K562 (cell line): Measurements from ENCODE around the gene NOD1. TPM values are rescaled to one million over a fixed set of nuclear protein-coding genes. Genes with fewer than 3 reads are reported as not detected.
A peak's percentile ranks its signal among the peaks of the same experiment; 100 is the strongest.

Experiments used
- ATAC-seq: fragments of 200-7000 bp; cut with Tn5 transposase; 3 replicates; pipeline ENCODE4 v1.9.1; 2020; ENCODE audit warnings: moderate library complexity
- BruUV-seq: library from RNA; stranded (reverse); fragments of 400-500 nt; replicated peaks from 2 replicates; lab custom pipeline; 2021; lab: Mats Ljungman, UMichigan
- CTCF ChIA-PET: fragments of 300-600 bp; formaldehyde crosslinking; extraction: SDS; loops from one replicate; lab custom pipeline; 2021; ENCODE audit warnings: low intra/inter-chr PET ratio; lab: Yijun Ruan, JAX
- POLR2A ChIA-PET: fragments of 300-600, 350-650 bp; sonication (Branson Sonifier 250); formaldehyde crosslinking; extraction: SDS; loops from one replicate; lab custom pipeline; 2021; ENCODE audit warnings: antibody characterized with exemption, inconsistent platforms; lab: Yijun Ruan, JAX
- DNase-seq, 4 experiments: peaks; one replicate each; pipeline versions ENCODE4 v3.0.0 to v3.0.0-alpha.2; 2011 to 2018; ENCODE audit warnings: low spot score in 3 of 4, mixed read lengths in 3 of 4; ENCODE audit errors: extremely low read depth in 1 of 4
- FAIRE-seq: peaks from 2 replicates; lab custom pipeline; 2011; peaks lifted over from hg19 to GRCh38; lab: Jason Lieb, UNC
- H2AFZ ChIP-seq: 2 replicates; pipeline ENCODE4 v1.6.0; 2011; ENCODE audit warnings: low read depth, low read length, control low read depth, inconsistent platforms
- H3K27ac ChIP-seq: fragments of 200-600 bp; 3 replicates; pipeline ENCODE4 v1.8.0; 2011; ENCODE audit warnings: low read depth, mild to moderate bottlenecking, control low read depth, inconsistent platforms, low read length, moderate library complexity, mixed read lengths; ENCODE audit errors: extremely low read depth
- H3K27me3 ChIP-seq, 2 experiments: fragments of 300-600 bp in 1 of 2; 2 replicates in 1 of 2; 3 replicates in 1 of 2; pipeline versions ENCODE4 v1.6.0 to v1.8.0; 2011; ENCODE audit warnings: inconsistent platforms in 2 of 2, low read length in 2 of 2, mild to moderate bottlenecking in 1 of 2, mixed read lengths in 1 of 2, moderate library complexity in 1 of 2; ENCODE audit not compliant: control insufficient read depth in 2 of 2, insufficient read depth in 2 of 2
- H3K36me3 ChIP-seq: fragments of 300-600 bp; 3 replicates; pipeline ENCODE4 v1.8.0; 2011; ENCODE audit warnings: mild to moderate bottlenecking, low read length, inconsistent platforms; ENCODE audit not compliant: control insufficient read depth, insufficient read depth
- H3K4me1 ChIP-seq, 2 experiments: fragments of 200-600 bp in 1 of 2; replicated peaks in 1 of 2; 2 replicates in 1 of 2; 3 replicates in 1 of 2; pipeline versions ENCODE4 v1.5.1 to v1.8.0; 2011; ENCODE audit warnings: inconsistent platforms in 2 of 2, low read length in 2 of 2, mild to moderate bottlenecking in 1 of 2, mixed read lengths in 1 of 2, moderate library complexity in 1 of 2; ENCODE audit not compliant: control insufficient read depth in 2 of 2, insufficient read depth in 2 of 2
- H3K4me2 ChIP-seq: 2 replicates; pipeline ENCODE4 v1.6.1; 2011; ENCODE audit warnings: low read length, control low read depth, inconsistent platforms, mixed read lengths; ENCODE audit not compliant: insufficient read depth
- H3K4me3 ChIP-seq: fragments of 200-600 bp; sonication (generic), shearing (Covaris generic); 2 replicates; pipeline ENCODE4 v1.5.1; 2016; ENCODE audit warnings: control low read depth, inconsistent platforms
- H3K79me2 ChIP-seq: fragments of 200-600 bp; 3 replicates; pipeline ENCODE4 v1.8.0; 2011; ENCODE audit warnings: low read length, inconsistent platforms; ENCODE audit not compliant: control insufficient read depth, insufficient read depth
- H3K9ac ChIP-seq, 2 experiments: 2 replicates each; pipeline versions ENCODE4 v1.6.0 to v1.6.1; 2011; ENCODE audit warnings: low read depth in 2 of 2, low read length in 2 of 2, control low read depth in 1 of 2, inconsistent platforms in 1 of 2, mild to moderate bottlenecking in 1 of 2, mixed read lengths in 1 of 2; ENCODE audit not compliant: insufficient read depth in 1 of 2
- H3K9me1 ChIP-seq: one replicate; pipeline ENCODE4 v1.6.0; 2011; ENCODE audit warnings: inconsistent platforms, mild to moderate bottlenecking, low read length, moderate library complexity; ENCODE audit not compliant: control insufficient read depth, insufficient read depth
- H3K9me3 ChIP-seq: replicated peaks from 2 replicates; pipeline ENCODE4 v1.5.1; 2011; ENCODE audit warnings: low read depth, low read length, inconsistent platforms; ENCODE audit not compliant: control insufficient read depth, insufficient read depth
- H4K20me1 ChIP-seq: replicated peaks from 2 replicates; pipeline ENCODE4 v1.6.1; 2011; ENCODE audit warnings: low read length, inconsistent platforms, mixed read lengths; ENCODE audit not compliant: control insufficient read depth, insufficient read depth
- CBX1 ChIP-seq: sonication (generic); IDR thresholded peaks from 2 replicates; pipeline ENCODE4 v1.6.1; 2016; ENCODE audit warnings: antibody characterized with exemption, low read depth, mild to moderate bottlenecking
- CEBPG ChIP-seq, 3 experiments: fragments of 200-800 bp in 1 of 3; sonication (Bioruptor generic) in 1 of 3; sonication (generic) in 1 of 3; formaldehyde crosslinking in 1 of 3; IDR thresholded peaks in 2 of 3; conservative IDR thresholded peaks in 1 of 3; 2 replicates each; pipeline versions ENCODE4 v1.6.1 to v1.8.0; 2016 to 2022; ENCODE audit warnings: missing compliant biosample characterization in 2 of 3, missing genetic modification characterization in 2 of 3, mild to moderate bottlenecking in 1 of 3, missing genetic modification reagents in 1 of 3
- CXXC5 ChIP-seq: fragments of 250-450 bp; sonication (Bioruptor Pico); IDR thresholded peaks from 2 replicates; pipeline ENCODE4 v1.8.0; 2022; ENCODE audit warnings: inconsistent platforms, mild to moderate bottlenecking, moderate library complexity
- HNRNPUL1 ChIP-seq: fragments of 200-400 bp; formaldehyde crosslinking; IDR thresholded peaks from 2 replicates; pipeline ENCODE4 v1.6.1; 2017; ENCODE audit warnings: low read length
- PCBP2 ChIP-seq: fragments of 200-400 bp; formaldehyde crosslinking; IDR thresholded peaks from 2 replicates; pipeline ENCODE4 v1.6.1; 2018; ENCODE audit warnings: low read length, low read depth, mild to moderate bottlenecking, moderate library complexity; ENCODE audit not compliant: poor library complexity, severe bottlenecking
- YBX1 ChIP-seq: fragments of 450-650 bp; IDR thresholded peaks from 2 replicates; pipeline ENCODE4 v1.7.1; 2016; ENCODE audit warnings: mild to moderate bottlenecking
- WGBS: fragments of 100-300 bp; shearing (Covaris generic); methylation state at CpG from one replicate; pipeline ENCODE4 v1.1.6; 2016; ENCODE audit warnings: low coverage, mixed read lengths; ENCODE audit not compliant: insufficient coverage; ENCODE audit errors: missing lambda C conversion rate; 5-methylcytosine and 5-hydroxymethylcytosine counted together
- in situ Hi-C: fragments of 300-500 bp; cut with MboI; formaldehyde crosslinking; loops from 4 replicates; pipeline ENCODE4 v1.15.0; 2018; ENCODE audit warnings: inconsistent platforms, mixed read lengths
- intact Hi-C: fragments of 100-400 bp; cut with micrococcal nuclease; formaldehyde crosslinking; loops from 2 replicates; pipeline ENCODE4 v1.14.2; 2022
- polyA plus RNA-seq, 8 experiments: library from polyadenylated mRNA; depleted of rRNA in 4 of 8; stranded (reverse) in 5 of 8; unstranded in 3 of 8; fragments of >200 nt; fragmentation: Nextera tagmentation in 2 of 8; fragmentation: Illumina TruSeq in 1 of 8; extraction: Ambion mirVana in 2 of 8; extraction: Trizol in 1 of 8; gene quantifications; 2 replicates each; pipeline versions ENCODE4 v1.2.1 to v1.2.3, GENCODE V29; 2011 to 2014; ENCODE audit warnings: inconsistent platforms in 1 of 8, missing spikeins in 1 of 8
- total RNA-seq, 7 experiments: library from RNA; depleted of rRNA in 6 of 7; stranded (reverse); fragments of >200 nt in 6 of 7; fragmentation: Illumina TruSeq in 2 of 7; extraction: Trizol in 2 of 7; gene quantifications; 2 replicates each; pipeline versions ENCODE4 v1.2.1 to v1.2.3, GENCODE V29; 2011 to 2021; ENCODE audit warnings: low replicate concordance in 1 of 7
- TF ChIP-seq, protein P1 (sequence below), 2 experiments: fragments of 450-650 bp; IDR thresholded peaks; 2 replicates each; pipeline ENCODE4 v1.6.1; 2016; ENCODE audit warnings: mild to moderate bottlenecking in 2 of 2, borderline replicate concordance in 1 of 2, low read depth in 1 of 2, moderate library complexity in 1 of 2
- TF ChIP-seq, protein P2 (sequence below): fragments of 450-650 bp; formaldehyde crosslinking; IDR thresholded peaks from 2 replicates; pipeline ENCODE4 v1.4.0; 2020; ENCODE audit warnings: mild to moderate bottlenecking

The NOD1 gene
- total and polyA plus RNA-seq, 9 of the 15 experiments (the other 6 are each of a cell fraction or from before 2014, with no cell fraction given), result 0.34 to 7.1 (median 4.7) TPM

- BruUV-seq, result no TSS peak
- Histone ChIP-seq H3K4me1 (peaks cover 14 to 16% of the 10 kb centered on the region in 2 experiments; a peak in 4 of 5 replicates), H3K9me1 (no peaks in the 10 kb centered on the region), H3K9ac (peak within 1 kb of the TSS; percentile 86 to 98), H3K36me3 (peaks cover 31% of the 10 kb centered on the region), H3K9me3 (no peaks in the 10 kb centered on the region), H4K20me1 (no peaks in the 10 kb centered on the region), H3K4me3 (peak within 1 kb of the TSS; percentile 82), H3K4me2 (peak within 1 kb of the TSS; percentile 98), H3K27ac (peak within 1 kb of the TSS; percentile 82), H3K27me3 (no peaks in the 10 kb centered on the region), H3K79me2 (peaks cover 51% of the 10 kb centered on the region), H2AFZ (peak within 1 kb of the TSS; percentile 99)
- POLR2A ChIA-PET, result interaction anchor here (0.6 to 1.5 kb wide), 5 partner anchors 10 to 649 kb away, joined by 3 to 5 read pairs (median 4); no protein-coding TSS in a partner anchor
- intact Hi-C loops, result loop anchor here (1.0 to 5.0 kb wide), 2 partner anchors 26 to 222 kb away; partner anchors contain the start of genes NOD1 and ZNRF2
- peak; percentile 98 for ATAC-seq
- peak; percentile 99 to 100 (median 100) for DNase-seq
- WGBS, result under 1% methylated on average over 60 of the region's 64 CpGs
- FAIRE-seq, result peak; percentile 99
- in situ Hi-C loops, result no loop called here
- CTCF ChIA-PET, result no interaction called here
- TF ChIP-seq CEBPG (CRISPR knock-in tag; IDR thresholded peaks at IDR 0.05) (peak; percentile 86), CEBPG (tag; conservative IDR thresholded peaks at IDR 0.05 in 1 of 2, IDR thresholded peaks at IDR 0.05 in 1 of 2) (peak; percentile 53 to 78; a peak in 3 of 4 replicates), HNRNPUL1 (no peak), CXXC5 (CRISPR knock-in tag) (peak; percentile 85), PCBP2 (no peak), YBX1 (no peak), CBX1 (0 out of 2 replicates have a peak, but pooled peaks have one; percentile 35)
- TF ChIP-seq, protein P1, sequence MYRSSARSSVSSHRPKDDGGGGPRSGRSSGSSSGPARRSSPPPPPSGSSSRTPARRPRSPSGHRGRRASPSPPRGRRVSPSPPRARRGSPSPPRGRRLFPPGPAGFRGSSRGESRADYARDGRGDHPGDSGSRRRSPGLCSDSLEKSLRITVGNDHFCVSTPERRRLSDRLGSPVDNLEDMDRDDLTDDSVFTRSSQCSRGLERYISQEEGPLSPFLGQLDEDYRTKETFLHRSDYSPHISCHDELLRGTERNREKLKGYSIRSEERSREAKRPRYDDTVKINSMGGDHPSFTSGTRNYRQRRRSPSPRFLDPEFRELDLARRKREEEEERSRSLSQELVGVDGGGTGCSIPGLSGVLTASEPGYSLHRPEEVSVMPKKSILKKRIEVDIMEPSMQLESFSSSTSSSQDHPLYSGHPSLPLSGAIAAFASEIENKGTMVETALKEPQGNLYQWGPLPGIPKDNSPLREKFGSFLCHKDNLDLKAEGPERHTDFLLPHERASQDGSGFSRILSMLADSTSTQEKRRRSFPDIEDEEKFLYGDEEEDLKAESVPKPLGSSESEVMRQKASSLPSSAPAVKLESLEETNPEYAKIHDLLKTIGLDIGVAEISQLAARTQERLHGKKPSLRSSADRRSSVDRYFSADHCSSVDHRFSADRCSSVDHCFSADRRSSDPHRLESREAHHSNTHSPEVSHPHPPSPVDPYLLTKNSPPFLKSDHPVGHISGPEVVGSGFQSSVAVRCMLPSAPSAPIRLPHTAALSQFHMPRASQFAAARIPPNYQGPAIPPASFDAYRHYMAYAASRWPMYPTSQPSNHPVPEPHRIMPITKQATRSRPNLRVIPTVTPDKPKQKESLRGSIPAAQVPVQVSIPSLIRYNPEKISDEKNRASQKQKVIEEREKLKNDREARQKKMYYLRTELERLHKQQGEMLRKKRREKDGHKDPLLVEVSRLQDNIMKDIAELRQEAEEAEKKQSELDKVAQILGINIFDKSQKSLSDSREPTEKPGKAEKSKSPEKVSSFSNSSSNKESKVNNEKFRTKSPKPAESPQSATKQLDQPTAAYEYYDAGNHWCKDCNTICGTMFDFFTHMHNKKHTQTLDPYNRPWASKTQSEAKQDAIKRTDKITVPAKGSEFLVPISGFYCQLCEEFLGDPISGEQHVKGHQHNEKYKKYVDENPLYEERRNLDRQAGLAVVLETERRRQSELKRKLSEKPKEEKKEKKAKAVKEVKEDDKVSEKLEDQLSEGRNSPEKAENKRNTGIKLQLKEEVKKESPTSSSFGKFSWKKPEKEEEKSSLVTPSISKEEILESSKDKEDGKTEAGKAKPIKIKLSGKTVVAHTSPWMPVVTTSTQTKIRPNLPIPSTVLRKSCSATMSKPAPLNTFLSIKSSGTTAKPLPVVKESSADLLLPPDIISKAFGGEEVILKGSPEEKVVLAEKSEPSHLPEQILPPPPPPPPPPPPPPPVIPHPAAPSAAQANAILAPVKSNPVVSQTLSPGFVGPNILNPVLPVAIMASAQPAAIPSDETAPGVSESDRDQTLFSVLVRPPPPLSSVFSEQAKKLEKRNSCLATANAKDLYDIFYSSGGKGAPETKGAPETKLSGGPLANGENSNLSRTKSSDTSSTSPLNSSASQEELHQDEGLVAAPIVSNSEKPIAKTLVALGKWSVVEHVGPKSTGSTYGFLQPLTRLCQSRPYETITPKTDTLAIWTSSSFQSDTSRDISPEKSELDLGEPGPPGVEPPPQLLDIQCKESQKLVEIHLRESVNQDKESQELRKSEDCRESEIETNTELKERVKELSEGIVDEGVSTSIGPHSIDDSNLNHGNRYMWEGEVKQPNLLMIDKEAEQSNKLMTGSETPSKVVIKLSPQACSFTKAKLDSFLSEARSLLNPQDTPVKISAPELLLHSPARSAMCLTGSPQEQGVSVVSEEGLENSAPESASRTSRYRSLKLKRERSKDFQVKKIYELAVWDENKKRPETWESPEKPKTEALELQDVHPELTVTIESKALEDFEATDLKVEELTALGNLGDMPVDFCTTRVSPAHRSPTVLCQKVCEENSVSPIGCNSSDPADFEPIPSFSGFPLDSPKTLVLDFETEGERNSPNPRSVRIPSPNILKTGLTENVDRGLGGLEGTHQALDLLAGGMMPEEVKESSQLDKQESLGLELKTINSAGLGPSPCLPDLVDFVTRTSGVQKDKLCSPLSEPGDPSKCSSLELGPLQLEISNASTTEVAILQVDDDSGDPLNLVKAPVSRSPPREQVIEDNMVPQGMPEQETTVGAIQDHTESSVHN (IDR thresholded peaks at IDR 0.05; ENCODE audit: borderline replicate concordance in 1 of 2, low read depth in 1 of 2), result no peak
- TF ChIP-seq, protein P2, sequence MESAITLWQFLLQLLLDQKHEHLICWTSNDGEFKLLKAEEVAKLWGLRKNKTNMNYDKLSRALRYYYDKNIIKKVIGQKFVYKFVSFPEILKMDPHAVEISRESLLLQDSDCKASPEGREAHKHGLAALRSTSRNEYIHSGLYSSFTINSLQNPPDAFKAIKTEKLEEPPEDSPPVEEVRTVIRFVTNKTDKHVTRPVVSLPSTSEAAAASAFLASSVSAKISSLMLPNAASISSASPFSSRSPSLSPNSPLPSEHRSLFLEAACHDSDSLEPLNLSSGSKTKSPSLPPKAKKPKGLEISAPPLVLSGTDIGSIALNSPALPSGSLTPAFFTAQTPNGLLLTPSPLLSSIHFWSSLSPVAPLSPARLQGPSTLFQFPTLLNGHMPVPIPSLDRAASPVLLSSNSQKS, result no peak
These were observed 26.0 kb upstream of the NOD1 start, which contains the start of gene GGCT for GRCh38 chr7:30504301-30505173. Gene GGCT, minus strand, starts transcription at chr7:30504829. Its CDS starts 120 bp downstream, at chr7:30504709.
